Mesendoderm (in vitro differentiated cells): ENCODE measurements around the gene MAST1.
A peak's percentile ranks its signal among the peaks of the same experiment; 100 is the strongest.

ENCODE experiments used
- DNase-seq: peaks from one replicate; pipeline ENCODE4 v3.0.0; 2013
- H2AK5ac ChIP-seq: 2 replicates; pipeline ENCODE4 v1.6.1; 2013; ENCODE audit warnings: low read length, inconsistent platforms
- H2BK120ac ChIP-seq: 2 replicates; pipeline ENCODE4 v1.6.1; 2013; ENCODE audit warnings: low read depth, mild to moderate bottlenecking, low read length, moderate library complexity, mixed read lengths
- H2BK15ac ChIP-seq: replicated peaks from 2 replicates; pipeline ENCODE4 v1.6.1; 2013; ENCODE audit warnings: low read depth, mild to moderate bottlenecking, moderate library complexity
- H2BK5ac ChIP-seq: 2 replicates; pipeline ENCODE4 v1.6.1; 2013; ENCODE audit warnings: low read length, inconsistent platforms
- H3K18ac ChIP-seq: 2 replicates; pipeline ENCODE4 v1.6.1; 2013; ENCODE audit warnings: mild to moderate bottlenecking, low read length, mixed read lengths
- H3K23ac ChIP-seq: one replicate; pipeline ENCODE4 v1.6.1; 2013; ENCODE audit warnings: low read length
- H3K27ac ChIP-seq: 2 replicates; pipeline ENCODE4 v1.5.1; 2013; ENCODE audit warnings: low read depth, mild to moderate bottlenecking, inconsistent platforms, low read length, moderate library complexity
- H3K27me3 ChIP-seq: 2 replicates; pipeline ENCODE4 v1.6.1; 2013; ENCODE audit warnings: low read length, control low read depth, mild to moderate bottlenecking, inconsistent platforms; ENCODE audit not compliant: insufficient read depth, poor library complexity
- H3K36me3 ChIP-seq: 2 replicates; pipeline ENCODE4 v1.6.1; 2013; ENCODE audit warnings: low read length, inconsistent platforms; ENCODE audit not compliant: control insufficient read depth, insufficient read depth
- H3K4ac ChIP-seq: one replicate; pipeline ENCODE4 v1.6.1; 2013; ENCODE audit warnings: low read depth, mild to moderate bottlenecking, low read length, moderate library complexity
- H3K4me1 ChIP-seq: 2 replicates; pipeline ENCODE4 v1.6.1; 2013; ENCODE audit warnings: low read depth, low read length, inconsistent platforms; ENCODE audit not compliant: control insufficient read depth
- H3K4me2 ChIP-seq: 2 replicates; pipeline ENCODE4 v1.6.1; 2013; ENCODE audit warnings: low read length
- H3K4me3 ChIP-seq: 2 replicates; pipeline ENCODE4 v1.5.1; 2013; ENCODE audit warnings: mild to moderate bottlenecking, low read length
- H3K56ac ChIP-seq: one replicate; pipeline ENCODE4 v1.6.1; 2013; ENCODE audit warnings: low read length
- H3K79me1 ChIP-seq: 2 replicates; pipeline ENCODE4 v1.6.1; 2013; ENCODE audit warnings: low read length, inconsistent platforms
- H3K79me2 ChIP-seq: 2 replicates; pipeline ENCODE4 v1.6.1; 2013; ENCODE audit warnings: mild to moderate bottlenecking, low read length; ENCODE audit not compliant: control insufficient read depth, insufficient read depth
- H3K9ac ChIP-seq: 2 replicates; pipeline ENCODE4 v1.6.1; 2013; ENCODE audit warnings: low read length, inconsistent platforms
- H4K5ac ChIP-seq: one replicate; pipeline ENCODE4 v1.6.1; 2013; ENCODE audit warnings: low read length
- H4K8ac ChIP-seq: one replicate; pipeline ENCODE4 v1.6.1; 2013; ENCODE audit warnings: low read depth, mild to moderate bottlenecking, control low read depth, low read length, moderate library complexity
- WGBS: extraction: QIAGEN DNeasy Blood & Tissue Kit; methylation state at CpG from one replicate; pipeline ENCODE4 v1.1.7; 2013; ENCODE audit warnings: low lambda C conversion rate, missing lambda C conversion rate; ENCODE audit not compliant: insufficient coverage; ENCODE audit errors: extremely low coverage; 5-methylcytosine and 5-hydroxymethylcytosine counted together

The MAST1 gene

GRCh38 chr19:12800466-12800770 lies 37.9 kb upstream of the MAST1 start:
- no peak overlapping the region for H4K8ac ChIP-seq
- H3K9ac ChIP-seq, result peak overlapping the region; percentile 99
- peak overlapping the region; percentile 99 for H3K56ac ChIP-seq
- H3K36me3 ChIP-seq, result peaks cover 2% of the 10 kb centered on the region
- no peaks in the 10 kb centered on the region for H3K27me3 ChIP-seq
- H3K4ac ChIP-seq, result no peak overlapping the region
- H3K79me2 ChIP-seq, result peaks cover 3% of the 10 kb centered on the region
- peaks cover 6% of the 10 kb centered on the region for H3K4me1 ChIP-seq
- peaks cover 5% of the 10 kb centered on the region for H3K79me1 ChIP-seq
- H2BK15ac ChIP-seq, result no peak overlapping the region
- no peak overlapping the region for H2AK5ac ChIP-seq
- H2BK5ac ChIP-seq, result no peak overlapping the region
- no peak overlapping the region for H3K27ac ChIP-seq
- no peak overlapping the region for H2BK120ac ChIP-seq
- no peak overlapping the region for H3K23ac ChIP-seq
- no peak overlapping the region for H4K5ac ChIP-seq
- no peak overlapping the region for H3K18ac ChIP-seq
- no CpG with 5 or more reads among the region's 1 CpG for WGBS
- no peak overlapping the region for H3K4me3 ChIP-seq
- no peak for DNase-seq
- peak overlapping the region; percentile 91 for H3K4me2 ChIP-seq

GRCh38 chr19:12800923-12801465 lies 37.3 kb upstream of the MAST1 start:
- Histone ChIP-seq H3K56ac (peak overlapping the region; percentile 99), H4K5ac (no peak overlapping the region), H4K8ac (no peak overlapping the region), H3K27me3 (no peaks in the 10 kb centered on the region), H3K4ac (peak overlapping the region; percentile 11), H2AK5ac (no peak overlapping the region), H3K79me1 (peaks cover 5% of the 10 kb centered on the region), H3K36me3 (peaks cover 2% of the 10 kb centered on the region), H3K4me2 (peak overlapping the region; percentile 91), H3K18ac (peak overlapping the region; percentile 11), H2BK5ac (peak overlapping the region; percentile 27), H3K79me2 (peaks cover 3% of the 10 kb centered on the region), H3K23ac (no peak overlapping the region), H3K4me3 (peak overlapping the region; percentile 97), H2BK120ac (no peak overlapping the region), H2BK15ac (no peak overlapping the region), H3K4me1 (peaks cover 4% of the 10 kb centered on the region), H3K9ac (peak overlapping the region; percentile 99), H3K27ac (no peak overlapping the region)
- no CpG with 5 or more reads among the region's 38 CpGs for WGBS
- DNase-seq, result no peak

- Histone ChIP-seq H4K5ac (no peak within 1 kb of the TSS), H3K79me2 (peaks cover 3% of the 10 kb centered on the region), H3K4ac (peak within 1 kb of the TSS; percentile 11), H3K4me2 (peak within 1 kb of the TSS; percentile 91), H2AK5ac (no peak within 1 kb of the TSS), H2BK5ac (peak within 1 kb of the TSS; percentile 27), H3K23ac (no peak within 1 kb of the TSS), H3K27ac (no peak within 1 kb of the TSS), H2BK120ac (no peak within 1 kb of the TSS), H3K79me1 (peaks cover 5% of the 10 kb centered on the region), H3K18ac (peak within 1 kb of the TSS; percentile 11), H3K56ac (peak within 1 kb of the TSS; percentile 99), H3K9ac (peak within 1 kb of the TSS; percentile 99), H4K8ac (no peak within 1 kb of the TSS), H3K4me3 (peak within 1 kb of the TSS; percentile 97), H3K36me3 (peaks cover 2% of the 10 kb centered on the region), H3K4me1 (peaks cover 2% of the 10 kb centered on the region), H2BK15ac (no peak within 1 kb of the TSS), H3K27me3 (no peaks in the 10 kb centered on the region)
- DNase-seq, result peak; percentile 79
- WGBS, result no CpG with 5 or more reads among the region's 78 CpGs
Observed at GRCh38 chr19:12801466-12802266, 36.6 kb upstream of the MAST1 start, which contains the start of the genes PRDX2 and THSD8. PRDX2 (minus strand) TSS chr19:12801800; CDS start chr19:12801261, 539 bp downstream. THSD8 (plus strand) TSS chr19:12802069; CDS start chr19:12802072, 3 bp downstream.

GRCh38 chr19:12802267-12803106 lies 35.8 kb upstream of the MAST1 start:
- Histone ChIP-seq H3K27ac (no peak overlapping the region), H2BK120ac (no peak overlapping the region), H3K4me1 (peaks cover 5% of the 10 kb centered on the region), H3K9ac (peak overlapping the region; percentile 37), H3K79me1 (peaks cover 12% of the 10 kb centered on the region), H3K27me3 (no peaks in the 10 kb centered on the region), H4K8ac (no peak overlapping the region), H3K4ac (no peak overlapping the region), H3K18ac (no peak overlapping the region), H3K23ac (no peak overlapping the region), H2AK5ac (no peak overlapping the region), H3K4me2 (peak overlapping the region; percentile 91), H4K5ac (no peak overlapping the region), H3K79me2 (peaks cover 5% of the 10 kb centered on the region), H3K4me3 (no peak overlapping the region), H3K56ac (peak overlapping the region; percentile 99), H2BK5ac (no peak overlapping the region), H2BK15ac (no peak overlapping the region), H3K36me3 (peaks cover 2% of the 10 kb centered on the region)
- WGBS, result no CpG with 5 or more reads among the region's 22 CpGs
- DNase-seq, result no peak

- Histone ChIP-seq H2BK5ac (no peak overlapping the region), H3K4me2 (no peak overlapping the region), H3K18ac (no peak overlapping the region), H3K4me3 (no peak overlapping the region), H3K9ac (no peak overlapping the region), H3K4ac (no peak overlapping the region), H3K27me3 (no peaks in the 10 kb centered on the region), H2AK5ac (no peak overlapping the region), H4K8ac (no peak overlapping the region), H2BK120ac (no peak overlapping the region), H3K27ac (no peak overlapping the region), H3K79me2 (peaks cover 5% of the 10 kb centered on the region), H3K79me1 (peaks cover 12% of the 10 kb centered on the region), H3K56ac (no peak overlapping the region), H4K5ac (no peak overlapping the region), H3K36me3 (peaks cover 4% of the 10 kb centered on the region), H3K23ac (no peak overlapping the region), H3K4me1 (peaks cover 5% of the 10 kb centered on the region), H2BK15ac (no peak overlapping the region)
- DNase-seq, result no peak
- WGBS, result no CpG with 5 or more reads among the region's 26 CpGs
Observed at GRCh38 chr19:12804051-12804450, 34.3 kb upstream of the MAST1 start.
